Brain microvascular endothelial cell (primary cell): ENCODE measurements around the gene CLASP2.

Source experiments
- DNase-seq: peaks from one replicate; pipeline ENCODE4 v3.0.0-alpha.2; 2020
- H3K27ac ChIP-seq: fragments of 250-450 bp; sonication (Bioruptor Pico); 2 replicates; pipeline ENCODE4 v1.5.1; 2020; ENCODE audit warnings: mild to moderate bottlenecking, moderate library complexity
- H3K27me3 ChIP-seq: fragments of 250-450 bp; sonication (Bioruptor Pico); replicated peaks from 2 replicates; pipeline ENCODE4 v1.5.1; 2020; ENCODE audit warnings: mild to moderate bottlenecking
- H3K36me3 ChIP-seq: fragments of 250-450 bp; sonication (Bioruptor Pico); replicated peaks from 2 replicates; pipeline ENCODE4 v1.5.1; 2020; ENCODE audit warnings: mild to moderate bottlenecking
- H3K4me3 ChIP-seq: 2 replicates; pipeline ENCODE4 v1.5.1; 2011; ENCODE audit warnings: low read depth, mild to moderate bottlenecking, control low read depth, low read length, moderate library complexity
- in situ Hi-C: cut with HindIII; loops from 2 replicates; pipeline ENCODE4 v1.10.0; 2017; ENCODE audit warnings: low sequenced_read_pairs, low pct_ligation_motif_present
- TF ChIP-seq, protein P1 (sequence below): IDR thresholded peaks from 2 replicates; pipeline ENCODE4 v1.5.1; 2011; ENCODE audit warnings: low read depth, mild to moderate bottlenecking, moderate library complexity, low read length, control low read depth, inconsistent platforms; ENCODE audit errors: missing control alignments

Gene CLASP2

DNA sequence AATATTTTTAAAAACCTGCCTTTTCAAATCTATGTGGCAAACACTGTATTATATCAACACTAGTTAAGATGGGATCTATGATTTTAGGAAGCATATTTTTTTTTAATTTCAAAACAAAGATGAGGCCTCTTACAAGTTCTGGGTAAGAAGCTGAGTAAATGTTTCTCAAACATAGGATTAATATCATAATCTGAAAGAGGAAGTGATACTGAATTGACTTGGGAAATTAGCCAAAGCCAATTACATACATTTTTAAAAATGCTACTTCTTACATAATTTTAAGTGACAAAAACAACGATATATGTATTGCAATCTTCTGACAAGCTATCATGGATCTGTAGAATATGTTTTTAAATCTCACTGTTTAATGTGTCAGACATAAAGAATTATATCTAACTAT is 142.7 kb downstream of the CLASP2 start:
- in situ Hi-C loops = no loop called here
- TF ChIP-seq, protein P1, sequence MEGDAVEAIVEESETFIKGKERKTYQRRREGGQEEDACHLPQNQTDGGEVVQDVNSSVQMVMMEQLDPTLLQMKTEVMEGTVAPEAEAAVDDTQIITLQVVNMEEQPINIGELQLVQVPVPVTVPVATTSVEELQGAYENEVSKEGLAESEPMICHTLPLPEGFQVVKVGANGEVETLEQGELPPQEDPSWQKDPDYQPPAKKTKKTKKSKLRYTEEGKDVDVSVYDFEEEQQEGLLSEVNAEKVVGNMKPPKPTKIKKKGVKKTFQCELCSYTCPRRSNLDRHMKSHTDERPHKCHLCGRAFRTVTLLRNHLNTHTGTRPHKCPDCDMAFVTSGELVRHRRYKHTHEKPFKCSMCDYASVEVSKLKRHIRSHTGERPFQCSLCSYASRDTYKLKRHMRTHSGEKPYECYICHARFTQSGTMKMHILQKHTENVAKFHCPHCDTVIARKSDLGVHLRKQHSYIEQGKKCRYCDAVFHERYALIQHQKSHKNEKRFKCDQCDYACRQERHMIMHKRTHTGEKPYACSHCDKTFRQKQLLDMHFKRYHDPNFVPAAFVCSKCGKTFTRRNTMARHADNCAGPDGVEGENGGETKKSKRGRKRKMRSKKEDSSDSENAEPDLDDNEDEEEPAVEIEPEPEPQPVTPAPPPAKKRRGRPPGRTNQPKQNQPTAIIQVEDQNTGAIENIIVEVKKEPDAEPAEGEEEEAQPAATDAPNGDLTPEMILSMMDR = no peak
- H3K36me3 ChIP-seq = no peaks in the 10 kb centered on the region
- DNase-seq = no peak
- no peaks in the 10 kb centered on the region for H3K27me3 ChIP-seq
- H3K4me3 ChIP-seq = no peak overlapping the region
- no peak overlapping the region for H3K27ac ChIP-seq

DNA sequence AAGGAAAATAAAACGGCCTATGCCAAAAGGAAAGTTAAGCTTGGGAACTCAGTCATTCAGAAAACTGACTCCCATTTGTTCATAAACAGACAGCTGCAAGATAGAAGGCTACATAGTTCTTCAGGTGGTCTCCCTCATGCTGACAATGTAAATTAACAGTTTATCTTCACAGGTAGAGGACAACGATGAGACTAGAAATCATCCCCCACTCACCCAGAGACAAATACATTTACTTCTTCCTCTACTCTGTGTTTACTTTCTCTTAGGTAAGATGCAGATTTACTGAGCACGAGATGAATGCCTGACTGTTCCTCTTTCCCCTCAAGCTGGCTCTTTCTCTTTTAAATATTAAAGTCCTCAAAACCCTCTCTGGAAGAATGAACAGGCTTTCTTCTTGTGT is 160.2 kb downstream of the CLASP2 start:
- Histone ChIP-seq H3K4me3 (no peak overlapping the region), H3K27me3 (no peaks in the 10 kb centered on the region), H3K36me3 (no peaks in the 10 kb centered on the region), H3K27ac (no peak overlapping the region)
- no peak for DNase-seq
- TF ChIP-seq, protein P1 = no peak
- in situ Hi-C loops = no loop called here

DNA sequence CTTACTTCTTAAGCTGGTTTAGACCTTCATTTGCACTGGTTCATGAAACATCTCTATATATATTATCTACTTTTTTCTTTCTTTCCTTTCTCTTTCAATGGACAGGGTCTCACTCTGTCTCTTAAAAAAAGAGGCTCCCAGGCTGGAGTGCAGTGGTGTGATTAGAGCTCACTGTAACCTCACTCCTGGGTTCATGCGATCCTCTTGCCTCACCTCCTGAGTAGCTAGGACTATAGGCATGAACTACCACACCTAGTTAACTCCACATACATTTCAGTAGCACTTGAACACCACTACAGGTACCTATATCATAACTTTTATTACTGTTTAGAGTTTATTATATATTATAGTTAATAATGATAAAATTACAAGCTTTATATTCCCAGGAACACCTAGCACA is 160.8 kb downstream of the CLASP2 start:
- H3K36me3 ChIP-seq = no peaks in the 10 kb centered on the region
- no peak overlapping the region for H3K4me3 ChIP-seq
- H3K27me3 ChIP-seq = no peaks in the 10 kb centered on the region
- DNase-seq = no peak
- TF ChIP-seq, protein P1 = no peak
- H3K27ac ChIP-seq = no peak overlapping the region
- in situ Hi-C loops = no loop called here

DNA sequence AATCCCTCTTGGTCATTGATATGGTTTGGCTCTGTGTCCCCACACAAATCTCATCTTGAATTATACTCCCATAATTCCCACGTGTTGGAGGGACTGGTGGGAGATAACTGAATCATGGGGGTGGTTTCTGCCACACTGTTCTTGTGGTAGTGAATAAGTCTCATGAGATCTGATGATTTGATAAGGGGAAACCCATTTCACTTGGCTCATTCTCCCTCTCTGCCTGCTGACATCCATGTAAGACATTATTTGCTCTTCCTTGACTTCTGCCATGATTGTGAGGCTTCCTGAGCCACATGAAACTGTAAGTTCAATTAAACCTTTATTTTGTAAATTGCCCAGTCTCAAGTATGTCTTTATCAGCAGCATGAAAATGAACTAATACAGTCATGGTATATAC is 171.0 kb downstream of the CLASP2 start:
- in situ Hi-C loops = no loop called here
- H3K27me3 ChIP-seq = no peaks in the 10 kb centered on the region
- H3K27ac ChIP-seq = no peak overlapping the region
- no peak for DNase-seq
- TF ChIP-seq, protein P1 = no peak
- no peak overlapping the region for H3K4me3 ChIP-seq
- H3K36me3 ChIP-seq = peaks cover 9% of the 10 kb centered on the region

DNA sequence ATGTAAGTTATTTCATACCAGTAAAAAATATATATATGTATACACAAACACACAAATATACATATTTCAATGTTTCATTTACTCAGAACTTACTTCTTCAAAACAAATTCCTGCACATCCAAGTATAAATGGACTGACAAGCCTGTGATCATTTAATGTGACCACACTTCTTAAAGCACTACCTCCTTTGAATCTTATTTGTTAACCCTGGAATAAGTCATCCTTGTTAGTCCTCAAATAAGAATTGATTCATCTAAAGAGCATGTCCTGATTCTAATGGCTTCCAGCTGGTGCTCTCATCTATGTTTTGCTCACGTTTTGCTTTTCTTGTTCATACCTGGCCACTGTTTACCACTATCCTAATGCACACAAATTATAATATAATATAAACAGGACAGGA is 173.9 kb downstream of the CLASP2 start:
- H3K27ac ChIP-seq = no peak overlapping the region
- no peak for DNase-seq
- in situ Hi-C loops = no loop called here

DNA sequence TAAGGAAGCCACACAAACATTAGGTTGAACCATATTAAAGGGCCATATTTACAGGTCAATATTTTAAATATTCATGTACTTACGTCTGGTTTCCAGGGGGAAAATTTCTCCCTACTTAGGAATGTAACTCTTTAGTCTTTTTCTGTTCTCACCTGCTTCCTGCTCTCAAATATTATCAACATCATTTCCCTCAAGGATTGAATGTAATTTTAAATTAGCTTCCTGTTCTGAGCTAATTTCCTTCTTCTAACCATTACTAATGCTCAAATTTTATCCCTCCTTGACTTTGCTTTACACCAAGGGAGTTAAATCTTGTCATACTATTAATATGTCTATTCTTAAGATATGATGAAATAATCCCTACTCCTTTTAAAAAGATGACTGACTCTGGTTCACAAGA is 174.5 kb downstream of the CLASP2 start:
- DNase-seq = no peak
- Histone ChIP-seq H3K4me3 (no peak overlapping the region), H3K27ac (no peak overlapping the region), H3K27me3 (no peaks in the 10 kb centered on the region), H3K36me3 (peaks cover 7% of the 10 kb centered on the region)
- TF ChIP-seq, protein P1 = no peak
- in situ Hi-C loops = no loop called here

More for the DNA sequence above, 173.9 kb downstream of the CLASP2 start:
- TF ChIP-seq, protein P1 = no peak
- peaks cover 7% of the 10 kb centered on the region for H3K36me3 ChIP-seq
- no peak overlapping the region for H3K4me3 ChIP-seq
- H3K27me3 ChIP-seq = no peaks in the 10 kb centered on the region
